Activated CD8-positive, alpha-beta memory T cell treated with anti-CD3 and anti-CD28 coated beads, Interleukin-2, amount 10 ng/mL, durations not matched to agents 7 days and 5 days (primary cell): ENCODE measurements around the gene SRSF4. TPM values are rescaled to one million over a fixed set of nuclear protein-coding genes. Genes with fewer than 3 reads are reported as not detected.
"Not testable (repeated sequence)": the region's sequence is repeated elsewhere in the genome, so short reads cannot be mapped to it uniquely, and the experiment has no call there.

ENCODE experiments used
- ATAC-seq: fragments of 150-1000 bp; cut with Tn5 transposase; one replicate; pipeline ENCODE4 v1.10.0; 2021; ENCODE audit warnings: moderate library complexity
- CTCF ChIA-PET: fragments of 350-600 bp; sonication (Branson Sonifier 250); formaldehyde crosslinking; loops from one replicate; lab custom pipeline; 2021; ENCODE audit warnings: antibody characterized with exemption; lab: Charles Lee
- DNase-seq: peaks from one replicate; pipeline ENCODE4 v3.0.0-alpha.2; 2020
- H3K27ac Mint-ChIP-seq: one replicate; pipeline ENCODE4 v1.8.0; 2021; ENCODE audit warnings: mild to moderate bottlenecking, mixed read lengths
- H3K27me3 Mint-ChIP-seq: one replicate; pipeline ENCODE4 v1.8.0; 2021; ENCODE audit warnings: mixed read lengths
- H3K36me3 Mint-ChIP-seq: one replicate; pipeline ENCODE4 v1.8.0; 2021; ENCODE audit warnings: mild to moderate bottlenecking, mixed read lengths
- H3K4me1 Mint-ChIP-seq: one replicate; pipeline ENCODE4 v1.8.0; 2021; ENCODE audit warnings: mixed read lengths
- H3K4me3 Mint-ChIP-seq: one replicate; pipeline ENCODE4 v1.8.0; 2021; ENCODE audit warnings: mild to moderate bottlenecking, moderate library complexity, mixed read lengths
- H3K9me3 Mint-ChIP-seq: one replicate; pipeline ENCODE4 v1.8.0; 2022; ENCODE audit warnings: low read depth, mixed read lengths
- total RNA-seq, 2 experiments: library from RNA; stranded (reverse); gene quantifications; one replicate each; pipeline ENCODE4 v1.2.3, GENCODE V29; 2021

Gene SRSF4
- total RNA-seq, result 100 to 1,000 TPM; 145 to 147 TPM

DNA sequence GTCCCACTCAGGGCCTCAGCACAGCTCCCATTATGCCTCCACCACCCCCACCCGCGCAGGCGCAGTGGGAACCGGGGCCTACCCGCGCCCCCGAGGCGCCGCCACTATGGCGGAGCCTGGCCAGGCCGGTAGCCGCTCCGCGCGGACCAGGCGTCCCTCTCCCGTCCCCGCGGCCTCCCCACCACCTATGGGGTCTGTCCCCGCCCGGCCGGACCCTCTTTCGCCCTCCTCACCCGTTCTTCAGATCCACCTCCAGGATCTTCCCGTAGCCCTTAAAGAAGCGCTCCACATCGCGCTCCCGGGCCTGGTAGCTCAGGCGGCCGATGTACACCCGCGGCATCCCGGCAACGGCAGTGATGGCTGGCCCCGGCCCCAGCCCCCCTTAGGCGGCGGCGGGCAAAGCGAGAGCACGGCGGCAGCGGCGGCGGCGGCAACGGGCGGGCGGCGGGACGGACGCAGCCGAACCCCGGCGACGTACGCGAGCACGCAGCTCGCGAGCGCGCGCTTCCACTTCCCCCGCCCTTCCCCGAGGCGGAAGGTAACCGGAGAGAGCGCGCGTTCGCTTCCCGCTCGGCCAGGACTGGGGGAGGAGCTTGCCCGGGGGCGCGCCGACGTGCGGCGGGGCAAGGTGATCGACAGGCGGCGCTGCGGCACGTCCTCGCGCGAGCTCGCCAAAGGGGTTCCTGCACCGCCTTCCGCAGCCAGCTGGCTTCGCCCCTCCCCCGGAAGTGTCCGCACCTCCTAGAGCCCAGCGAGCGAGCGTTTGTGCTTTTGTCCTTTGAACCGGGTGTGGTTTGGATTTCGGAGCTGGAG is at the start of gene SRSF4:
SRSF4 (minus strand) TSS at position 488 of the 813 bp plus-strand sequence; CDS start at position 340, 148 bp downstream.
- DNase-seq (peak; percentile 99), ATAC-seq (peak; percentile 90)
- Mint-ChIP-seq H3K4me1 (peaks cover 44% of the 10 kb centered on the region), H3K27me3 (no peaks in the 10 kb centered on the region), H3K36me3 (peaks cover 30% of the 10 kb centered on the region), H3K4me3 (peak within 1 kb of the TSS; percentile 95), H3K9me3 (no peaks in the 10 kb centered on the region), H3K27ac (peak within 1 kb of the TSS; percentile 97)
- CTCF ChIA-PET, result interaction anchor here (0.5 to 5.2 kb wide), 26 partner anchors 8 to 677 kb away, joined by 3 to 60 read pairs (median 4); partner anchors contain the start of genes MECR and TMEM200B

GRCh38 chr1:29230553-29231378 is 49.1 kb upstream of the SRSF4 start, which contains the start of gene MECR:
Gene MECR (minus strand): TSS chr1:29230934. CDS start chr1:29230906, 28 bp downstream.
- Mint-ChIP-seq H3K4me3 (peak within 1 kb of the TSS; percentile 96), H3K27ac (peak within 1 kb of the TSS; percentile 94), H3K27me3 (peaks cover 18% of the 10 kb centered on the region)

GRCh38 chr1:29230204-29230552 is 48.5 kb upstream of the SRSF4 start:
- Mint-ChIP-seq H3K27me3 (peaks cover 15% of the 10 kb centered on the region), H3K27ac (peak overlapping the region; percentile 94), H3K9me3 (no peaks in the 10 kb centered on the region), H3K4me3 (peak overlapping the region; percentile 96), H3K4me1 (peaks cover 18% of the 10 kb centered on the region), H3K36me3 (no peaks in the 10 kb centered on the region)
- DNase-seq (no peak), ATAC-seq (no peak)
- CTCF ChIA-PET, result interaction anchor here (0.9 to 1.6 kb wide), 5 partner anchors 9 to 1478 kb away, joined by 3 to 5 read pairs (median 3); partner anchors contain the start of gene SRSF4

More at GRCh38 chr1:29230553-29231378, 49.1 kb upstream of the SRSF4 start, which contains the start of gene MECR:
- ATAC-seq (peak; percentile 99), DNase-seq (peak; percentile 96)
- no peaks in the 10 kb centered on the region for H3K9me3 Mint-ChIP-seq
- CTCF ChIA-PET, result interaction anchor here (0.9 to 1.6 kb wide), 5 partner anchors 9 to 1477 kb away, joined by 3 to 4 read pairs (median 3); partner anchors contain the start of gene SRSF4
- H3K36me3 Mint-ChIP-seq, result no peaks in the 10 kb centered on the region
- H3K4me1 Mint-ChIP-seq, result peaks cover 19% of the 10 kb centered on the region

DNA sequence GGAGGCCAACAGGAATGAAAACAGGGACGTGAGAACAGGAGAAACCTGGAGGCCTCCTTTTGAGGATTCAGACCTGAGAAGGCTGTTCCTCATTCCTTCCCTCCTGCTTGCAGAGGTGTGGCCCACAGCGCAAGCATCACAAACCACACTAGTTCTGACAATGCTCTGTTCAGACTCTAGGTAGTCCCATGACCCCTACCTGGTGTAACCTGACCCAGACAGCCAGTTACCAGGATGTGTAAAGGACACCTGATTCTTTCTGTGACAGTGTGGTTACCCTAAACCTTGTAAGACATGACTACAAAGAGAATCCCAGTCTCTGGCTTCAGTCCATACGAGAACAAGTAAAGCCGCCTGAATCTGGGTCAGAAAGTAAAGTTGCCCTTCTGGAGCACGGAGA is 45.8 kb upstream of the SRSF4 start:
- peaks cover 18% of the 10 kb centered on the region for H3K4me1 Mint-ChIP-seq
- no peak for DNase-seq
- CTCF ChIA-PET, result interaction anchor here (1.0 kb wide), 1 partner anchor 345 kb away, joined by 4 read pairs; no protein-coding TSS in a partner anchor
- H3K27me3 Mint-ChIP-seq, result no peaks in the 10 kb centered on the region
- H3K36me3 Mint-ChIP-seq, result no peaks in the 10 kb centered on the region
- no peak for ATAC-seq
- no peak overlapping the region for H3K27ac Mint-ChIP-seq
- no peak overlapping the region for H3K4me3 Mint-ChIP-seq
- H3K9me3 Mint-ChIP-seq, result no peaks in the 10 kb centered on the region

DNA sequence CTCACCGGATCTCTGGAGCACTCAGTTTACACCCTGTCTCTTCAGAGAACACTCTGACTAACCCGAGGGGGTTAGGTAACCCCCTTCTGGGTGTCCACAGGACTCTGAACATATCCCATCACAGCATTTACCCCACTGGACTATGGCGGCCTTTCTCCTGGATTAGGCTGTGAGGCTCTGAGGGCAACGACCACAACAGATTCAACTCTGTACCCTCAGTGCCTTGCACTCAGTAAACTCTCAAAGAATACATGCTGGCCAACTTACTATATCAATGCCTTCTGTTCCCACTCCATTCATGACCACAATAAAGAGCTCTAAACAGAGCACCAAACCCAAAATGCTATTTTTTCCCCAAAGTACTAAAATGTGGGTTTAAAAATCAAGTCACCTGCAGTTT is 43.7 kb upstream of the SRSF4 start:
- Mint-ChIP-seq H3K36me3 (peaks cover 2% of the 10 kb centered on the region), H3K27ac (no peak overlapping the region), H3K4me1 (peaks cover 9% of the 10 kb centered on the region), H3K4me3 (no peak overlapping the region), H3K27me3 (no peaks in the 10 kb centered on the region), H3K9me3 (no peaks in the 10 kb centered on the region)
- ATAC-seq, result no peak
- DNase-seq, result no peak
- CTCF ChIA-PET, result no interaction called here

DNA sequence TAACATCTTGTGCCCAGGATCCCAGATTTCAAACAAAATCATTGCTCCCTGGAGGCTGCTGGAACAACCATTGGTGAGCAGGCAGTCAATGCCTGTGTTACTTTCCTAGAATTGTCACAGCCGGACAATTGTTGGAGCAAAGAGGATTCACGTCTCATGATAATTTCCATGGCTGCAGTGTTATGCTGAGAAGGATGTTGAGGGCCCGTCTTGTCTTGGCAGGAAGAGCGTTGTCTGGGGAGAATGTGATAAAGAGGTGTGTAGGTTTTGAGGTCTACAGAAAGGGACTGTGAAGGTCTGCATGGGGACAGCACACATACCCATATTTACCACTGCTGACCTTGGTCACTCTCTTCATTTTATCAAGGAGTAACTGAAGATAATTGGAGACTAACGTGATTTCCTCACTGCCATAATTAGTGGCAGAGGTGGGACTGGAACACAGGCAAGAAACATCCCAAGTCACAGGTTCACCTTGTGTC is 42.7 kb upstream of the SRSF4 start:
- H3K36me3 Mint-ChIP-seq, result peaks cover 3% of the 10 kb centered on the region
- no peak for ATAC-seq
- H3K4me3 Mint-ChIP-seq, result no peak overlapping the region
- peaks cover under 1% of the 10 kb centered on the region for H3K4me1 Mint-ChIP-seq
- H3K27me3 Mint-ChIP-seq, result no peaks in the 10 kb centered on the region
- no peaks in the 10 kb centered on the region for H3K9me3 Mint-ChIP-seq
- no peak for DNase-seq
- CTCF ChIA-PET, result no interaction called here
- H3K27ac Mint-ChIP-seq, result no peak overlapping the region

- H3K36me3 Mint-ChIP-seq, result peaks cover 3% of the 10 kb centered on the region
- ATAC-seq, result no peak
- H3K27ac Mint-ChIP-seq, result no peak overlapping the region
- H3K4me1 Mint-ChIP-seq, result no peaks in the 10 kb centered on the region
- CTCF ChIA-PET, result no interaction called here
- H3K9me3 Mint-ChIP-seq, result no peaks in the 10 kb centered on the region
- no peak for DNase-seq
- H3K27me3 Mint-ChIP-seq, result no peaks in the 10 kb centered on the region
- no peak overlapping the region for H3K4me3 Mint-ChIP-seq
These were observed 41.8 kb upstream of the SRSF4 start for GRCh38 chr1:29223521-29223920.

- H3K4me1 Mint-ChIP-seq, result no peaks in the 10 kb centered on the region
- CTCF ChIA-PET, result no interaction called here
- H3K4me3 Mint-ChIP-seq, result no peak overlapping the region
- ATAC-seq, result no peak
- no peak overlapping the region for H3K27ac Mint-ChIP-seq
- H3K36me3 Mint-ChIP-seq, result peaks cover 3% of the 10 kb centered on the region
- DNase-seq, result no peak
- no peaks in the 10 kb centered on the region for H3K27me3 Mint-ChIP-seq
- no peaks in the 10 kb centered on the region for H3K9me3 Mint-ChIP-seq
These were observed 41.0 kb upstream of the SRSF4 start for GRCh38 chr1:29222686-29223085.

GRCh38 chr1:29222260-29222659 is 40.6 kb upstream of the SRSF4 start:
- H3K4me1 Mint-ChIP-seq, H3K9me3 Mint-ChIP-seq, ATAC-seq, H3K36me3 Mint-ChIP-seq, CTCF ChIA-PET, H3K4me3 Mint-ChIP-seq, H3K27ac Mint-ChIP-seq, DNase-seq, H3K27me3 Mint-ChIP-seq: not testable (repeated sequence)

- no peak for DNase-seq
- H3K36me3 Mint-ChIP-seq, result peaks cover 3% of the 10 kb centered on the region
- CTCF ChIA-PET, result interaction anchor here (0.7 to 0.9 kb wide), 2 partner anchors 9 to 24 kb away, joined by 3 to 4 read pairs; no protein-coding TSS in a partner anchor
- H3K4me3 Mint-ChIP-seq, result no peak overlapping the region
- H3K27ac Mint-ChIP-seq, result peak overlapping the region; percentile 21
- no peaks in the 10 kb centered on the region for H3K27me3 Mint-ChIP-seq
- ATAC-seq, result no peak
- H3K9me3 Mint-ChIP-seq, result no peaks in the 10 kb centered on the region
- H3K4me1 Mint-ChIP-seq, result no peaks in the 10 kb centered on the region
These were observed 39.6 kb upstream of the SRSF4 start for GRCh38 chr1:29221296-29221695.

- Mint-ChIP-seq H3K4me3 (no peak overlapping the region), H3K4me1 (no peaks in the 10 kb centered on the region), H3K36me3 (peaks cover 13% of the 10 kb centered on the region), H3K27me3 (no peaks in the 10 kb centered on the region), H3K9me3 (no peaks in the 10 kb centered on the region), H3K27ac (no peak overlapping the region)
- DNase-seq (no peak), ATAC-seq (no peak)
- CTCF ChIA-PET, result interaction anchor here (1.5 kb wide), 1 partner anchor 16 kb away, joined by 5 read pairs; no protein-coding TSS in a partner anchor
These were observed 36.5 kb upstream of the SRSF4 start for GRCh38 chr1:29218223-29218622.

GRCh38 chr1:29217633-29218032 is 35.9 kb upstream of the SRSF4 start:
- CTCF ChIA-PET, result interaction anchor here (1.5 kb wide), 1 partner anchor 15 kb away, joined by 5 read pairs; no protein-coding TSS in a partner anchor
- Mint-ChIP-seq H3K27ac (no peak overlapping the region), H3K36me3 (peaks cover 15% of the 10 kb centered on the region), H3K4me1 (no peaks in the 10 kb centered on the region), H3K4me3 (no peak overlapping the region), H3K27me3 (no peaks in the 10 kb centered on the region), H3K9me3 (no peaks in the 10 kb centered on the region)
- DNase-seq (no peak), ATAC-seq (no peak)

DNA sequence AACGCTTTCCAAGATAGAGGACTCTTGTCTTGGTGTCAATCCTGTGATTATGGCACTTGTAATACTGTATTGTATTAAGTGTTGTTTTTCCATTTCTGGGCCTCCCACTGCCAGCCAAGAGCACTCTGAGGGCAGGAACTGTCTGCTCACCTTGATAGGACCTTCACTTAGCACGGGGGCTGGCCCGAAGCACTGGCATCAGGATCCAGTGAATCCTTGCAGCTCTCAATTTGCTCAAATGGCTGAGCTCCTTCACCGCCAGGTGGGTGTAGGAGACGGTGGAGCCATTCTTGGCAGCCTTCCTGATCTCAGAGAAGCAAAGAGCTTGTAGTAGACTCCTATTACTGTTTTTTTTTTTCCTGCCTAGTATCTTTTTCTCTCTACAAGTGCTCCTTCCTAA is 31.4 kb upstream of the SRSF4 start:
- H3K27me3 Mint-ChIP-seq, result no peaks in the 10 kb centered on the region
- CTCF ChIA-PET, result no interaction called here
- no peaks in the 10 kb centered on the region for H3K4me1 Mint-ChIP-seq
- H3K36me3 Mint-ChIP-seq, result peaks cover 16% of the 10 kb centered on the region
- ATAC-seq (no peak), DNase-seq (no peak)
- no peak overlapping the region for H3K27ac Mint-ChIP-seq
- no peaks in the 10 kb centered on the region for H3K9me3 Mint-ChIP-seq
- H3K4me3 Mint-ChIP-seq, result no peak overlapping the region
